Left lobe of liver (tissue), 2 donors: Measurements from ENCODE around the gene RNASEH1. TPM values are rescaled to one million over a fixed set of nuclear protein-coding genes. Genes with fewer than 3 reads are reported as not detected.
"Not testable (repeated sequence)": the region's sequence is repeated elsewhere in the genome, so short reads cannot be mapped to it uniquely, and the experiment has no call there.

Source experiments
- ATAC-seq: fragments of 200-7000 bp; cut with Tn5 transposase; one replicate; pipeline ENCODE4 v1.9.1; 2020; ENCODE audit warnings: mild to moderate bottlenecking, moderate library complexity
- DNase-seq: peaks from one replicate; pipeline ENCODE4 v3.0.0-alpha.2; 2020; ENCODE audit warnings: low spot score
- total RNA-seq: library from RNA; stranded (reverse); gene quantifications from one replicate; pipeline ENCODE4 v1.2.1, GENCODE V29; 2021
- donor health status: DM: no; HTN: no; CAD: no; lungs with moderate emphysema.
- donor health status: DM: no; HTN: yes; CAD: no.

The RNASEH1 gene
- total RNA-seq, 1 donor from 2014 or later = 9.5 TPM

DNA sequence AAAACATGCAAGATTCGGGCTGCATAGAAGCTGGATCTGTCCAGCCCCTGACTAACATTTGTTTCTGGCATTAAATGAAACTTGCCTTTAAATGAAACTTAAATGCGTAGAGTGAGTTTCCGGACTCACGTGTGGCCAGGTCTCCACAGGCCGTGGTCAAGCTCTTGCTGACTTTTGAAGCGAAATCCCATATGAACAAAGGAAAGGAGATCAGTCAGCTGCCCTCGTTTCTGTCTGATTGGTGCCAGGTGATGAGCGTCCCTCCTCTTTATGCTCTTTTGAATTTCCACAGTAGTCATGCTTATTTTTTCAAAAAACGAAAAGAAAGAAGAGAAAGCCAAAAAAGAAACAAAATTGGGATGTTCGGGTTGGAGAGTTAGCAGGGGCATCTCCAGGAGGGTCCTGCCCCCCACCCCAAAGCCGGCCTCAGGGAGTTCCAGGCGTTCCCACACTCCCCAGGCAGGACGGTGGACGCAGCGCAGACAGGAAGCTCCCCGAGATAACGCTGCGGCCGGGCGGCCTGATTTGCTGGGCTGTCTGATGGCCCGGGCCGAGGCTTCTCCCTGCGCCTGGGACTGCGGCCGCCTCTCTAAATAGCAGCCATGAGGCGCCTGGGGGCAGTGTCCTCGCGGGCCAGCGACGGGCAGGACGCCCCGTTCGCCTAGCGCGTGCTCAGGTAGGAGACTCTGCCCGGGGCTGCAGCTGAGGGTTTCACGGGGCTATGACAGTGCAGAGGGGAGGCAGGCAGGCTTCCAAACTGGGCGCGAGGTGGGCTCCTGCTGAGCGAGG lies 36.6 kb upstream of the RNASEH1 start, which contains the start of gene COLEC11:
Gene COLEC11, plus strand, starts transcription at position 620 of the 789 bp plus-strand sequence. CDS start 9,229 bp downstream, outside the sequence.
- ATAC-seq (peak; percentile 98), DNase-seq (peak; percentile 61)

DNA sequence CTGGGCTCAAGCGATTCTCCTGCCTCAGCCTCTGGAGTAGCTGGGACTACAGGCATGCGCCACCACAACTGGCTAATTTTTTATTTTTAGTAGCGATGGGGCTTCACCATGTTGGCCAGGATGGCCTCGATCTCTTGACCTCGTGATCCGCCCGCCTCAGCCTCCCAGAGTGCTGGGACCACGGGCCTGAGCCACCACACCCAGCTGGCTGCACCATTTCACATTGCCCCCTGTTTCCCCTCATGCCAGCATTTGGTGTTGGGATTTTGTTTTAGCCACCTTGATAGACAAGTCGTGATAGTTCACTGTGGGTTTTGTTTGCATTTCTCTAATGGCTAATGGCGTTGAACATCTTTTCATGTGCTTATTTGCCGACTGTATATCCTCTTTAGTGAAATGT lies 31.0 kb upstream of the RNASEH1 start:
- DNase-seq (no peak), ATAC-seq (no peak)

DNA sequence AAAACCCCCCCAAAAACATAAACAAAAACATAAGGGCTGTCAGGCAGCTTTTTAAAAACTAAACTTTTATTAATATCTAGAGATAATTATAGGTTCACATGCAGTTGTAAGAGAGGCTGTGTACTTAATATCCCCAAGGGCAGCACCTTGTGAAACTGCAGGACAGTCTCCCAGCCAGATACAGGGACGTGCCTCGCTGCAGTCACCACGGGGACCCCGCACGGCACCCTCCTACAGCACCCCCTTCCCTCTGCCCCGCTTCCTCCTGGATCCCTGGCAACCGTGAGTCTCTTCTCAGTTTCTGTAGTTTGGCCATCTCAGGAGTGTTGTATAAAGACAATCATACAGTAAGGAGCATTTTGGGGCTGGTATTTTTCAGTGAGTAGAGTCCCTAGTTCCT lies 30.0 kb upstream of the RNASEH1 start:
- DNase-seq (no peak), ATAC-seq (no peak)

- DNase-seq (no peak), ATAC-seq (no peak)
Measured at GRCh38 chr2:3587432-3587831, 29.3 kb upstream of the RNASEH1 start.

DNA sequence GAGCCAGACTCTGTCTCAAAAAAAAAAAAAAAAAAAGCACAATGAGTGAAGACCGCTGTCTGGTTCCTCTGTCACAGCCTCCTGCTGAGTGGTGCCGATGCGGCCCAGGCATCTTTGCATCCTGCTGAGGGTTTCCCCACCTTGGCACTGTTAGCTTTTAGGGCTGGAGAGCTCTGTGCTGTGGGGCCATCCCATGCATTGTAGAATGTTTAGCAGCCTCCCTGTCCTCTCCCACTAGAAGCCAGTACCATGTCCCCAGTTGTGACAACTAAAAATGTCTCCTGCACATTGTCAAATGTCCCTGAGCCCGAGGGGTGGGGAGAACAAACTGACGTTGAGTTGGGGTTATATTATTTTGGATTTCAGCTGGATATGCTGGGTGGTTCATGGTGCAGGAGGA lies 28.9 kb upstream of the RNASEH1 start:
- no peak for ATAC-seq

DNA sequence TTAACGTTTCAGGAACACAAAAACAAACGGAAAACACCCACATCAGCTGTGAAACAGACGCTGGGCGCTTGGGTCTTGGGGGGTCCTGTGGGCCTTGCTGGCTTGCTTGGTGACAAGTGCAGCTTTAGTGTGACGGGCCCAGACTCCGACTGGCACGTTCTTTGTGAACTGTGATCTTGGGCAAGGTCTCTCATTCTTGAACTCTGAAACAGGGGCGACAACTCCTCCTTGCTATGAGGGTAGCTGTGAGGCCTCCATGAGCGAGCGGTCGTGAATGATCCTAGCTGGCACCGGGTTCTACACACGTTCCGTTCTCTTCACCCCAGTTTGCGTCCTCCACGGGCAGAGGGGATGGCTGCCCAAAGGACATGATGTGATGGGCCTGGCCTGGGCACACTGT lies 28.1 kb upstream of the RNASEH1 start:
- DNase-seq (no peak), ATAC-seq (no peak)

More for the DNA sequence above, 28.9 kb upstream of the RNASEH1 start:
- peak; percentile 33 for DNase-seq

GRCh38 chr2:3585261-3586109 lies 27.4 kb upstream of the RNASEH1 start:
- DNase-seq (peak; percentile 87), ATAC-seq (peak; percentile 89)

- ATAC-seq (peak; percentile 2), DNase-seq (peak; percentile 37)
Measured at GRCh38 chr2:3584608-3585260, 26.6 kb upstream of the RNASEH1 start.

DNA sequence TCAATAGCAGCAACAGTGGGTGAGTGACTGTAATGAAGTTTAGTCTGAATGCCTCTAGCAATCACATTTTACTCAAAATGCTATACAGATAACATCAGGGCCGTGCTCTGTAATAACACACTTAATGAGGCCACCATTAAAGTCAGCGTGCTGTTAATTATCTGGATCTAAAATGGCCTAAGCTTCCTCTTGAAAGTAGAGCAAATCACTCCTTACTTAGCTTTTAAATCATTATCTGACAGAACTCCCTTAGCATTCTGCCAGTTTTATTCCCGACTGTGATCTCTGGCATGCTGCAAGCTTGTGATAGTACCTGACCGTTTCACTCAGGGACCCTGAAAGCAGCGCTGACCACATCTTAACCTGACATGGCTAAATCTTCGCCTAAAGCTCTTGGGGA lies 25.9 kb upstream of the RNASEH1 start:
- DNase-seq (no peak), ATAC-seq (no peak)

DNA sequence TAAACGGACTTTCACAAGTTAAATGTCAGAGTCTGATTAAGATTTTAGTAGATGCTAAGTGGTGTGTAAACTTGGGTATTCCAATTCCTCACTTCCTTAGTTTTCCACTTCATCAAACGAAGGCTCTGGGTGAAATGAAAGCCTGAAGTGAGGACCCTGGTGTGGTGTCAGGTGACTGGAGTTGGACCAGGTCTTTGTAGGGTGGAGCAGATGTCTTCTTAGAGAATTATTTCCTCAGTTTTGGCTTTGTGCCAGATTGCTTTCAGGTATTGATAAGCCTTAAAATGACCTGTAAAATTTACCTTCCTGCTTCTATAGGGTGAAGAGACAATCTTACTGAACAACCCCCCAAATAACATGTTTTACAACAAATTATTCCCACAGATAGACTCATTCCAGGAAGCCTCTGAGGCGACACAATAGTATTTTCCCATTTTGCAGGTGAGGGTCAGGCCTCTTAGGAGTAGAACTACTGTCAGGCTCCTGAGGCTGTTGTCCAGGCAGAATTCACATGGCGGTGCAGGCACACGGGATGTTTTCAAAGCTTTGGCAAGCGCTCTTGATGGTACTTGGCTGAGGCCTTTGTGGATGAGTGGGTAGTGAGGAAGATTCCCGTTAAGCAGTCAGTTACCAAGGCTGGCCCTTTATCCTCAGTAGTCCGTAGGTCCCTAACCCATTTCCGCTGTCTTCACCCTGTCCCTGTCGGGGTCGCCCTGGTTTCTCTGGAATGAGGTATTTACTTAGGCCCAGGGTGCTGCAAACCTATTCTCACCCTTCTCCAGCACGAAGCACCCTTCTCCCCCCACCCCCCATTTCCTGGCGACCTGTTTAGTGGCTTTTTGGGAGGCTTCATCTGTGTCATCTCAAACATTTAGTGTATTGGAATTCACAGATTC lies 23.5 kb upstream of the RNASEH1 start:
- no peak for DNase-seq
- ATAC-seq = no peak

DNA sequence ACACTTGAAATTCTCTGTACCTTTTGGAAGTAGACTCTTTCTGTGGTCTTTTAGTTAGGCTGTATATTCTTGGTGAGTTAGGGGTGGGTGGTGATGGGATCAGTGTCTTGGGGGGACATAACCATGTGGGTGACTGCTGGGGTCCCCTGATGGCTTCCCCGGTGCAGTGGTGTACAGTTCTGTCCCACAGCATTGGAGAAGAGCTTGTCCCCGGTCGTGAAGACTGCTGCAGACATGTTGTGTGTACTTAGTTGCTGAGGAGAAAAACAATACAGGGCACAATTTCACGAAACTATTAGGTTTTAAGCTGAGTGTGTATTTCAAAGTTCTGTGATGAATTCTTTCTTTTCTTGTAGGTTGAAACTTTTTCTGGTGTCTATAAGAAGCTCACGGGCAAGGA lies 22.3 kb upstream of the RNASEH1 start:
- DNase-seq (no peak), ATAC-seq (no peak)

- no peak for ATAC-seq
- no peak for DNase-seq
Measured at GRCh38 chr2:3578987-3579386, 20.9 kb upstream of the RNASEH1 start.

DNA sequence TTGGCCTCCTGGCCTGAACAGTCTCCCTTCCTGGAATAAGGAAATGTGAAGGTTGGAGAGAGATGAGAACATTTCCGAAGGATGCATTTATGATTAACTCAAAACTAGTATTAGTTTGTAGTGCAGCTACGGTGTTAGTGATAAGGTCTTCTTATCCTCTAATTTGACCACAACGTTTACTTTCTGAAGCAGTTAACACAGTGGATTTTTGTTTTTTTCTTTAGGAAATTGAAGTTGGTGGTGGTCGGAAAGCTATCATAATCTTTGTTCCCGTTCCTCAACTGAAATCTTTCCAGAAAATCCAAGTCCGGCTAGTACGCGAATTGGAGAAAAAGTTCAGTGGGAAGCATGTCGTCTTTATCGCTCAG lies 18.1 kb upstream of the RNASEH1 start:
- not testable (repeated sequence) for DNase-seq, ATAC-seq

- ATAC-seq (peak; percentile 42), DNase-seq (peak; percentile 45)
Measured at GRCh38 chr2:3575534-3576262, 17.6 kb upstream of the RNASEH1 start.

GRCh38 chr2:3574155-3574554 lies 16.0 kb upstream of the RNASEH1 start:
- no peak for ATAC-seq
- peak; percentile 18 for DNase-seq

GRCh38 chr2:3572620-3573019 lies 14.5 kb upstream of the RNASEH1 start:
- ATAC-seq = no peak

DNA sequence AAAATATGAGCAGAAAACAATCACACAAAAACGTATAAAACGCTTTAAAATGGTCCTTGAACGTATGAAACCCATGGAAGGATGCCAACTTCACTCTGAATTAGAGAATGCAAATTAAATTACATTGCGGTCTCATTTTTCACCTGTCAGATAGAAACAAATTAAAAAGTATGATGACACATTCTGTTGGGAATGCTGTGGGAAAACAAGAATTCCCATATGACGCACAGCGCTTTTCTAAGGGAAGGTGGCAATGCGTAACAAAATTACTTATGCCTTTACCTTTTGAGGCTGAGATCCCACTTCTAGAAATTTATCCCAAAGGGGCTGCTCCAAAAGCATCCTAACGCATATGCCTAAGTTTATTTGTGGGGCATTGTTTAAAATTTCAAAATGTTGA lies 13.2 kb upstream of the RNASEH1 start:
- ATAC-seq = no peak
- DNase-seq = no peak

More at GRCh38 chr2:3572620-3573019, 14.5 kb upstream of the RNASEH1 start:
- DNase-seq = no peak

GRCh38 chr2:3569656-3570055 lies 11.5 kb upstream of the RNASEH1 start:
- not testable (repeated sequence) for DNase-seq, ATAC-seq

- DNase-seq = no peak
- no peak for ATAC-seq
Measured at GRCh38 chr2:3566806-3567205, 8.7 kb upstream of the RNASEH1 start.

DNA sequence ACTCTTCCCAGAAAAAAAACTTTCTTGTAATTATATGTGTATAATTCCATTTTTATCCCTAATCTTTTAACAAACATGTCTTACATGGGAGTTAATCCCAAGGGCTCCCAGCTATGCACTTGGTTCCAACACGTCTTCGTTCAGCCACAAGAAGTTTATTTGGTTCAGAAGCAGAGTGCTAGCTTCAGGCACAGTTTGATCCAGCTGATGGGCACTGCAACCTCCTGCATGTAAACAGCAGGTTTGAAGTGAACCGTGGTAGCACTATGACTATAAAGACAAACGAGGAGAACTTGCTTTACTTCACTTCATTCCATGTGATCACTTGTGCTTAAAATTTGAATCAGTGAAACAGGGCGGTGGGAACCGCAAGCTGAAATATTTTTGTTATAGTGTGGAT lies 7.0 kb upstream of the RNASEH1 start:
- no peak for DNase-seq
- no peak for ATAC-seq
